Sigmoid colon (tissue), 7 donors: ENCODE measurements around the gene TBX1. TPM values are rescaled to one million over a fixed set of nuclear protein-coding genes. Genes with fewer than 3 reads are reported as not detected.

Experiments used
- DNase-seq: peaks from one replicate; pipeline ENCODE4 v3.0.0-alpha.2; 2019
- H3K27ac ChIP-seq, 4 donors: fragments of 200-600 bp; sonication (generic); one replicate each; pipeline ENCODE4 v1.5.1; 2016 to 2019; ENCODE audit warnings: mild to moderate bottlenecking in 1 of 4
- H3K27me3 ChIP-seq, 3 donors: fragments of 200-600 bp; sonication (generic); one replicate each; pipeline ENCODE4 v1.5.1; 2019; ENCODE audit warnings: mild to moderate bottlenecking in 1 of 3
- H3K36me3 ChIP-seq, 4 donors: fragments of 200-600 bp; sonication (generic); one replicate each; pipeline ENCODE4 v1.5.1; 2016 to 2019
- H3K4me1 ChIP-seq, 4 donors: fragments of 200-600 bp; sonication (generic); one replicate each; pipeline ENCODE4 v1.5.1; 2017 to 2019
- H3K4me3 ChIP-seq, 4 donors: fragments of 200-600 bp; sonication (generic); one replicate each; pipeline ENCODE4 v1.5.1; 2017 to 2019; ENCODE audit warnings: mild to moderate bottlenecking in 2 of 4, moderate library complexity in 1 of 4
- H3K9me3 ChIP-seq, 4 donors: fragments of 200-600 bp in 3 of 4; sonication (generic) in 3 of 4; one replicate each; pipeline versions ENCODE4 v1.5.1 to v1.6.1; 2013 to 2019
- EP300 ChIP-seq, 4 donors: sonication (generic); formaldehyde crosslinking; IDR thresholded peaks; one replicate each; pipeline ENCODE4 v1.6.1; 2017; ENCODE audit warnings: antibody characterized with exemption in 4 of 4
- POLR2A ChIP-seq, 2 donors: fragments of 450-650 bp; IDR thresholded peaks; one replicate each; pipeline ENCODE4 v1.6.1; 2016; ENCODE audit warnings: antibody characterized with exemption in 2 of 2, mild to moderate bottlenecking in 2 of 2, moderate library complexity in 2 of 2
- POLR2AphosphoS5 ChIP-seq, 4 donors: sonication (generic); formaldehyde crosslinking; IDR thresholded peaks; one replicate each; pipeline ENCODE4 v1.6.1; 2017; ENCODE audit warnings: antibody characterized with exemption in 4 of 4
- WGBS, 2 donors: extraction: QIAGEN DNeasy Blood & Tissue Kit; methylation state at CpG; one replicate each; pipeline ENCODE4 v1.1.7; 2013; 5-methylcytosine and 5-hydroxymethylcytosine counted together
- intact Hi-C: fragments of 100-400 bp; cut with DNase I; formaldehyde crosslinking; loops from one replicate; pipeline ENCODE4 v1.15.1; 2023
- polyA plus RNA-seq, 3 donors: library from polyadenylated mRNA; stranded (reverse); fragments of 200-250 nt; gene quantifications; one replicate each; pipeline ENCODE4 v1.2.3, GENCODE V29; 2013
- total RNA-seq, 4 donors: library from RNA; depleted of rRNA; stranded (reverse); fragments of >200 nt; gene quantifications; one replicate each; pipeline ENCODE4 v1.1.0, GENCODE V29; 2016
- TF ChIP-seq, protein P1 (sequence below), 4 experiments: fragments of 450-650 bp in 3 of 4; fragments of 200-600 bp in 1 of 4; IDR thresholded peaks; one replicate each; pipeline ENCODE4 v1.5.1; 2016 to 2019; ENCODE audit warnings: antibody characterized with exemption in 4 of 4, mild to moderate bottlenecking in 3 of 4, moderate library complexity in 2 of 4
- donor health status: healthy with polysubstance abuse.
- donor health status: Bipolar disorder and iron deficiency.
- donor health status: healthy.

TBX1 gene
- total and polyA plus RNA-seq, 7 donors = 1.7 to 4.3 (median 2.8) TPM; not detected in 1

GRCh38 chr22:19783586-19784383, 23.2 kb downstream of the TBX1 start:
- Histone ChIP-seq H3K4me1 (peaks cover 0 to 7% (median 0%) of the 10 kb centered on the region in 4 donors), H3K27me3 (peaks cover 0 to 36% (median 4%) of the 10 kb centered on the region in 3 donors), H3K4me3 (no peak overlapping the region), H3K36me3 (peaks cover 0 to 11% (median 0%) of the 10 kb centered on the region in 4 donors), H3K27ac (no peak overlapping the region), H3K9me3 (peaks cover 0 to 9% (median 0%) of the 10 kb centered on the region in 4 donors)
- intact Hi-C loops = no loop called here
- WGBS, 2 donors = 84 to 88% methylated on average over 24 of the region's 24 CpGs
- DNase-seq = no peak
- no peak for TF ChIP-seq POLR2A (IDR thresholded peaks at IDR 0.05)
- TF ChIP-seq POLR2AphosphoS5 (IDR thresholded peaks at IDR 0.05) = no peak
- TF ChIP-seq EP300 (IDR thresholded peaks at IDR 0.05) = no peak
- TF ChIP-seq, protein P1, sequence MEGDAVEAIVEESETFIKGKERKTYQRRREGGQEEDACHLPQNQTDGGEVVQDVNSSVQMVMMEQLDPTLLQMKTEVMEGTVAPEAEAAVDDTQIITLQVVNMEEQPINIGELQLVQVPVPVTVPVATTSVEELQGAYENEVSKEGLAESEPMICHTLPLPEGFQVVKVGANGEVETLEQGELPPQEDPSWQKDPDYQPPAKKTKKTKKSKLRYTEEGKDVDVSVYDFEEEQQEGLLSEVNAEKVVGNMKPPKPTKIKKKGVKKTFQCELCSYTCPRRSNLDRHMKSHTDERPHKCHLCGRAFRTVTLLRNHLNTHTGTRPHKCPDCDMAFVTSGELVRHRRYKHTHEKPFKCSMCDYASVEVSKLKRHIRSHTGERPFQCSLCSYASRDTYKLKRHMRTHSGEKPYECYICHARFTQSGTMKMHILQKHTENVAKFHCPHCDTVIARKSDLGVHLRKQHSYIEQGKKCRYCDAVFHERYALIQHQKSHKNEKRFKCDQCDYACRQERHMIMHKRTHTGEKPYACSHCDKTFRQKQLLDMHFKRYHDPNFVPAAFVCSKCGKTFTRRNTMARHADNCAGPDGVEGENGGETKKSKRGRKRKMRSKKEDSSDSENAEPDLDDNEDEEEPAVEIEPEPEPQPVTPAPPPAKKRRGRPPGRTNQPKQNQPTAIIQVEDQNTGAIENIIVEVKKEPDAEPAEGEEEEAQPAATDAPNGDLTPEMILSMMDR (IDR thresholded peaks at IDR 0.05) = no peak

GRCh38 chr22:19784384-19785175, 24.0 kb downstream of the TBX1 start:
- H3K4me1 ChIP-seq = peaks cover 0 to 7% (median 0%) of the 10 kb centered on the region in 4 donors
- intact Hi-C loops = no loop called here
- WGBS, 2 donors = 93 to 94% methylated on average over 33 of the region's 33 CpGs
- peaks cover 0 to 9% (median 0%) of the 10 kb centered on the region in 4 donors for H3K9me3 ChIP-seq
- H3K27me3 ChIP-seq = peaks cover 0 to 32% (median 4%) of the 10 kb centered on the region in 3 donors
- no peak overlapping the region for H3K27ac ChIP-seq
- H3K4me3 ChIP-seq = no peak overlapping the region
- TF ChIP-seq, protein P1 (IDR thresholded peaks at IDR 0.05) = no peak
- TF ChIP-seq POLR2AphosphoS5 (IDR thresholded peaks at IDR 0.05) = no peak
- TF ChIP-seq POLR2A (IDR thresholded peaks at IDR 0.05) = no peak
- no peak for TF ChIP-seq EP300 (IDR thresholded peaks at IDR 0.05)
- peaks cover 0 to 12% (median 0%) of the 10 kb centered on the region in 4 donors for H3K36me3 ChIP-seq
- no peak for DNase-seq

DNA sequence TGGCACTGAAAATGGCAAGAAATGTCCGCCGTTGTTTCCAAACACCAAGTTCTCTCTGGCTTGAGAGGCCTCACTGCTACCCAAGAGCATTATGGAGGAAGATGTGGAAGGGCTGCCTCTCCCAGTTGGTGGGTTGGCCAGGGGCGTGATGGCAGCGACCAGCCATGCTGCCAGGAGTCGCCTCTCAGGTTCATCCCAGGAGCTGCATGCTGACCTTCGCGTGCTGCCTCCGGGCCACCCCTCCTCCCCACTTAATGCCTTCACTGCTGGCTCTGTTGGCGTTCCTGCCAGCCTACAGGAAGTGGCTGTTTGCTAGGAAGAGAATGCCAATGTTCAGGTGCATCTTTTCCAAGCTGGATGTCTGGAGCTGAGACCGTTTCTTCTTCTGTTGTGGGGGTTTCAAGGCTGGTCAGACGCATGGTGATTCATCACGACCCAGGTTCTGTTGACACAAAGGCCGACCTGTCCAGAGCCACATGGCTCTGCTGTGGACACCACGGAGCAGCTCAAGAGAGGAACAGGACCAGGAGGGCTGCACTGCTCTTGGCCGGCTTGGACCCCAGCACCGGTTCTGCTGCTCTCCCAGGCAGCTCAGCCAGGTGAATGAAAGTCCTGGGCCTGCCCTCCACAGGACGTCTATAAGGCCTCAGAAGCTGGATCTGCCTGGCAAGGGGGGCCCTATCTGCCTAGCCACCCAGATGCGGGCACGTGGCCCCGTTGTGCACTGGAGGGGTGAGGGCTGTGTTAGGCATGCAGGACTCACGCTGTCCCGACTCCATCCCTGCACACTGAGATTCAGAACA, 25.1 kb downstream of the TBX1 start:
- no peak for DNase-seq
- WGBS, 2 donors = 90 to 91% methylated on average over 22 of the region's 22 CpGs
- peaks cover 0 to 12% (median 0%) of the 10 kb centered on the region in 4 donors for H3K36me3 ChIP-seq
- H3K9me3 ChIP-seq = peaks cover 0 to 9% (median 0%) of the 10 kb centered on the region in 4 donors
- H3K27me3 ChIP-seq = peaks cover 0 to 32% (median 4%) of the 10 kb centered on the region in 3 donors
- no peak overlapping the region for H3K4me3 ChIP-seq
- TF ChIP-seq, protein P1 (IDR thresholded peaks at IDR 0.05) = no peak
- TF ChIP-seq POLR2A (IDR thresholded peaks at IDR 0.05) (no peak), EP300 (IDR thresholded peaks at IDR 0.05) (no peak), POLR2AphosphoS5 (IDR thresholded peaks at IDR 0.05) (no peak)
- no peaks in the 10 kb centered on the region for H3K4me1 ChIP-seq
- intact Hi-C loops = no loop called here
- H3K27ac ChIP-seq = no peak overlapping the region

GRCh38 chr22:19786264-19786585, 25.6 kb downstream of the TBX1 start:
- H3K27me3 ChIP-seq = peaks cover 0 to 29% (median 4%) of the 10 kb centered on the region in 3 donors
- H3K9me3 ChIP-seq = peaks cover 0 to 9% (median 0%) of the 10 kb centered on the region in 4 donors
- H3K36me3 ChIP-seq = peaks cover 0 to 12% (median 0%) of the 10 kb centered on the region in 4 donors
- 87 to 92% methylated on average over 6 of the region's 6 CpGs for WGBS, 2 donors
- intact Hi-C loops = no loop called here
- no peaks in the 10 kb centered on the region for H3K4me1 ChIP-seq
- no peak overlapping the region for H3K27ac ChIP-seq
- no peak overlapping the region for H3K4me3 ChIP-seq
- no peak for TF ChIP-seq EP300 (IDR thresholded peaks at IDR 0.05)
- no peak for TF ChIP-seq POLR2A (IDR thresholded peaks at IDR 0.05)
- no peak for DNase-seq
